Activated naive CD4-positive, alpha-beta T cell treated with anti-CD3 and anti-CD28 coated beads, Interleukin-2, amount 50 U/mL, for 72 hours (primary cell): ENCODE results near the gene TMEM150B. TPM values are rescaled to one million over a fixed set of nuclear protein-coding genes. Genes with fewer than 3 reads are reported as not detected.

Experiments used
- ATAC-seq, 2 donors: fragments of 150-1000 bp; cut with Tn5 transposase; 2 replicates each; pipeline ENCODE4 v1.10.0; 2021; ENCODE audit warnings: mild to moderate bottlenecking in 2 of 2, moderate library complexity in 2 of 2
- DNase-seq, 2 donors: peaks; one replicate each; pipeline ENCODE4 v3.0.0; 2021 to 2022; ENCODE audit warnings: low spot score in 2 of 2
- H3K27ac Mint-ChIP-seq, 2 donors: one replicate each; pipeline ENCODE4 v1.8.0; 2022; ENCODE audit warnings: mild to moderate bottlenecking in 2 of 2, mixed read lengths in 2 of 2
- H3K36me3 Mint-ChIP-seq, 2 donors: one replicate each; pipeline ENCODE4 v1.8.0; 2022; ENCODE audit warnings: mixed read lengths in 2 of 2
- H3K9me3 Mint-ChIP-seq, 2 donors: one replicate each; pipeline ENCODE4 v1.8.0; 2022; ENCODE audit warnings: mixed read lengths in 2 of 2
- total RNA-seq, 2 donors: library from RNA; stranded (reverse); gene quantifications; one replicate each; pipeline ENCODE4 v1.2.3, GENCODE V29; 2022

TMEM150B gene
- total RNA-seq, 2 donors from 2014 or later = not detected

GRCh38 chr19:55302318-55302703 lies 22.8 kb downstream of the TMEM150B start:
- H3K36me3 Mint-ChIP-seq = no peaks in the 10 kb centered on the region
- H3K27ac Mint-ChIP-seq = peak overlapping the region; percentile 80 to 92
- ATAC-seq = no peak
- no peaks in the 10 kb centered on the region for H3K9me3 Mint-ChIP-seq
- no peak for DNase-seq

DNA sequence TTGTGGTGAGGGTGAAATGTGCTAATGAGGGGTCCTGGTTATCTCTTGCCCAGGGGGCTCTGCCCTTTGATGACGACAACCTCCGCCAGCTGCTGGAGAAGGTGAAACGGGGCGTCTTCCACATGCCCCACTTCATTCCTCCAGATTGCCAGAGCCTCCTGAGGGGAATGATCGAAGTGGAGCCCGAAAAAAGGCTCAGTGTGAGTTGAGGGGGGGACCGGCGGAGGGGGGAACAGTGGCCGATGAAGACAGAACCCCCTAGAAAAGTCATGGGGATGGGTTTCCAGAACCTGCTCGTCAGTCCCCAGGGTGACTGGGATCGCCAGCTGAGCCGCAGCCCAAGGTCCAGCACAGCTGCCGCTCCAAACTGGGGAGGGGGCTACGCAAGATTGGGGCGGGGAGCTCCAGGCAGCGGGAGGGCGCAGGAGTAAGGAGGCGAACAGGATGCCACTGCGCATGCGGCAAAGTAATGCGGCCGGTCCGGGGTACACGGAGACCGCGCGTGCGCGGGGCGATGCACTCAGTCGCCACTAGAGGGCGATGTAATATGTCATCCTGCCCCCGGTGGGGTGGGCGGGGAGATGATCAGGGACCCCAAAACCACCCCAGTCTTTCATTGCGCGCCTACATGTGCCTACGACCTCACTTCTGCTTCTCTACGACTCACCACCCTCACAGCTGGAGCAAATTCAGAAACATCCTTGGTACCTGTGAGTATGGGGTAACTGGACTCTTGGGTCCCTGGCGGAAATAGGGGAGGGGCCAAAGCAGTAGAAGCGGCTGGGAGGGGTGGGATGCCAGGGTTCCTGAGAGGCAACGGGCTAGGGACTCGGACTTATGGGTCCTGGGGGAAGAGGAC lies 23.5 kb downstream of the TMEM150B start:
- H3K27ac Mint-ChIP-seq = peak overlapping the region; percentile 80 to 92
- DNase-seq = peak; percentile 93 to 99
- no peaks in the 10 kb centered on the region for H3K9me3 Mint-ChIP-seq
- ATAC-seq = peak; percentile 92 to 94
- H3K36me3 Mint-ChIP-seq = no peaks in the 10 kb centered on the region

- no peaks in the 10 kb centered on the region for H3K9me3 Mint-ChIP-seq
- H3K27ac Mint-ChIP-seq = no peak overlapping the region
- ATAC-seq = no peak
- H3K36me3 Mint-ChIP-seq = no peaks in the 10 kb centered on the region
- DNase-seq = no peak
Observed at GRCh38 chr19:55300886-55301458, 24.2 kb downstream of the TMEM150B start.

GRCh38 chr19:55299991-55300390 lies 25.1 kb downstream of the TMEM150B start:
- no peak overlapping the region for H3K27ac Mint-ChIP-seq
- H3K36me3 Mint-ChIP-seq = no peaks in the 10 kb centered on the region
- ATAC-seq (no peak), DNase-seq (no peak)
- H3K9me3 Mint-ChIP-seq = no peaks in the 10 kb centered on the region

- Mint-ChIP-seq H3K27ac (no peak overlapping the region), H3K9me3 (no peaks in the 10 kb centered on the region), H3K36me3 (no peaks in the 10 kb centered on the region)
- ATAC-seq (no peak), DNase-seq (no peak)
Observed at GRCh38 chr19:55297267-55297666, 27.9 kb downstream of the TMEM150B start.

DNA sequence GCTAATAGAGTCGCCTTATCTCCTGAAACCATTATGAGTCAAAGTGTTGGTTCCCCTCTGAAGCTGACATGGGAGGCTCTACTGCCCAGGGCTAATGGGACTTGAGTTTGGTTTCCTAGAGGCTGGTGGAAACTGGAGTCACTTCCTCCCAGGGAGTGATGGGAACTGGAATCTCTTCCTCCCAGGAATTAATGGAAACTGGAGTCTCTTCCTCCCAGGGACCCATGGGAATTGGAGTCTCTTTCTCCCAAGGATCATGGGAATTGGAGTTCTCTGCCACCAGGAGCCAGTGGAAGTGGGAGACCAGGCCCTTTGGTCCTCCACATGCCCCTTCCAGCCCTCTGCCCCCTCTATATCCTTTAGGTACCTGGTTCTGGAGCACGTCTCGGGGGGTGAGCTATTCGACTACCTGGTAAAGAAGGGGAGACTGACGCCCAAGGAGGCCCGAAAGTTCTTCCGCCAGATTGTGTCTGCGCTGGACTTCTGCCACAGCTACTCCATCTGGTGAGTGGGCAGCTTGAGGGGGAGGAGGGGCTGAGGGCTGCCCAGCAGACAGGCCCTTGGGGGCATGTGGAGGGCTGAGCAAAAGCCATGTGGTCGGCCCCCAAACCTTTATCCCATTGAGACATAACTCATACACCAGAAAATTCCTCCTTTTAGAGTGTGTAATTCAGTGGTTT lies 35.9 kb downstream of the TMEM150B start:
- no peak for DNase-seq
- Mint-ChIP-seq H3K9me3 (no peaks in the 10 kb centered on the region), H3K27ac (no peak overlapping the region), H3K36me3 (no peaks in the 10 kb centered on the region)
- no peak for ATAC-seq

GRCh38 chr19:55287361-55288079 lies 37.6 kb downstream of the TMEM150B start:
- DNase-seq (no peak), ATAC-seq (no peak)

DNA sequence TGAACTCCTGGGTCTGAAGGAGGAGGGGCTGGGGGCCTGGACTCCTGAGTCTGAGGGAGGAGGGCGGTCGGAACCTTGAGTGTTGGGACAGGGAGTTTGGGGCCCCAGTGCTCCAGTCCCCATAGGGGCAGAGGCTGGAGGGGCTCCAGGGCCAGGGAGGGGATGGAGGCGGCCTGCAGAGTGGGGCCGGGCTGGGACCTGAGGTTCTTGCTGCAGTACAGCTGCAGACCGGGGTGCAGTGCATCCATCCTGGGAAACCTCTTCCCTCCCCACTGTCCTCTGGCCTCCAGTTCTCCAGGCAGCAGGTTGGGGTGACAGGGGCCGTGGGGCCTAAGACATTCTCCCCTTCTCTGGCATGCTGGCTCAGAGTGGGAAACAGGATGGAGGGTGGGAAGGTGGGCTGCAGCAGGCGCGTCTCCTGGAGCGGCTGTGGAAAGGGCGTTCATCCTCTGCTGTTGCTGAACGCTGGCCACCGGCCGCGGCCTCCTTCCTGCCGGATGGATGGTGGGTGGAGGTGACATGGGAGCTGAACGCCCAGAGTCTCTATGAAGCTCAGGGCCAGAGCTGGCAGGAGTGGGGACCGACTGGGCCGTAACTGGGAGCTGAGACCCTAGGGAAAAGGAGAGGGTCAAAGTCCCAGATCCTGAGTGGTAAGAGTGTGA lies 39.8 kb downstream of the TMEM150B start:
- Mint-ChIP-seq H3K36me3 (no peaks in the 10 kb centered on the region), H3K9me3 (no peaks in the 10 kb centered on the region), H3K27ac (peak overlapping the region in 1 of 2 donors; percentile 51)
- ATAC-seq = no peak
- no peak for DNase-seq

More at GRCh38 chr19:55287361-55288079, 37.6 kb downstream of the TMEM150B start:
- no peaks in the 10 kb centered on the region for H3K36me3 Mint-ChIP-seq
- no peak overlapping the region for H3K27ac Mint-ChIP-seq
- H3K9me3 Mint-ChIP-seq = no peaks in the 10 kb centered on the region

- DNase-seq (no peak), ATAC-seq (no peak)
- H3K9me3 Mint-ChIP-seq = no peaks in the 10 kb centered on the region
- H3K27ac Mint-ChIP-seq = peak overlapping the region in 1 of 2 donors; percentile 51
- peaks cover 5 to 6% of the 10 kb centered on the region in 2 donors for H3K36me3 Mint-ChIP-seq
Observed at GRCh38 chr19:55284405-55285058, 40.6 kb downstream of the TMEM150B start.

DNA sequence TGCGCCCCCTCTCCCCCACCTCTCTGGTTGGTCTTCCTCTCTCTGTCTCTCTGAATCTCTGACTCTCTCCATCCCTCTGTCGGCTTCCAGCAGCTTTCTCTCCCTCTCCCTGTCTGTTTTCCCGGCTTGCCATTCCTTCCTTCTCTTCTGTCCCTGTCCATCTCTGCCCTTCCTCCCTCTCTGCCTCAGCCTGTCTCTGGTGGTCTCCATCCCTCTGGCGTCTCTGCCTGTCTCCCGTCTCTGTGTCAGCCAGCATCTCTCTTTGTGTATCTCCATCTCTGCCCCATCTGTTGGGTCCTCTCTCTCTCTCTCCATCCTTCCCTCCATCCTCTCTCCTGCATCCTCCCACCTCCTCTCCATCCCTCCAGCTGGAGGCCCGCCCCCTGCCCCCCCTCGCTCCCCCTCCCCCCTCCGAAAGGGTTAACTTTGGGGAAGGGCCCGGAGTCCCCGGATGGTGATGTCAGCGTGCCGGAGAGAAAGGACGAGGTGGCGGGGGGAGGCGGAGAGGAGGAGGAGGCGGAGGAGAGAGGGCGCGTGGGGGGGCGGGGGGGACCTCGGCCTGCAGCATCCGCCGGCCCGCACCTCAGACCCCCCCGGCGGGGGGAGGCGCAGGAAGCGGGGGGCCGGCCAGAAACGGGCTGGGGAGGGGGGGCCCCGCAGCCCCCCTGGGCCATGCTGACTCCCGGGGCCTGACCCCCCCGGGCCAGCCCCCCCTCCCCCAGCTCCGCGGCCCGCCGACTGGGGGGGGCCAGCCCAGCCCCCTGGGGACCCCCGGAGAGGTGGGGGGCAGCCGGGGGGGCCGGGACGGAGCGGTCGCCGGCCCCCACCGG lies 41.4 kb downstream of the TMEM150B start, which contains the start of gene BRSK1:
Gene BRSK1 (plus strand): TSS at position 450 of the 830 bp plus-strand sequence. CDS start 446 bp downstream, outside the sequence.
- Mint-ChIP-seq H3K9me3 (no peaks in the 10 kb centered on the region), H3K27ac (peak within 1 kb of the TSS; percentile 75 to 92), H3K36me3 (peaks cover 5 to 6% of the 10 kb centered on the region in 2 donors)
- ATAC-seq = no peak
- DNase-seq = peak in 1 of 2 donors; percentile 40

GRCh38 chr19:55279770-55280643 lies 45.1 kb downstream of the TMEM150B start, which contains the start of gene HSPBP1:
HSPBP1 (minus strand) TSS chr19:55280110; CDS start chr19:55279608, 502 bp downstream.
- H3K27ac Mint-ChIP-seq = peak within 1 kb of the TSS; percentile 86 to 100
- DNase-seq (peak; percentile 95 to 98), ATAC-seq (peak; percentile 91 to 92)
- H3K9me3 Mint-ChIP-seq = no peaks in the 10 kb centered on the region
- H3K36me3 Mint-ChIP-seq = peaks cover 5 to 13% of the 10 kb centered on the region in 2 donors

GRCh38 chr19:55279340-55279739 lies 45.8 kb downstream of the TMEM150B start:
- ATAC-seq (no peak), DNase-seq (no peak)
- no peaks in the 10 kb centered on the region for H3K9me3 Mint-ChIP-seq
- H3K27ac Mint-ChIP-seq = peak overlapping the region; percentile 86 to 100
- peaks cover 5 to 13% of the 10 kb centered on the region in 2 donors for H3K36me3 Mint-ChIP-seq

DNA sequence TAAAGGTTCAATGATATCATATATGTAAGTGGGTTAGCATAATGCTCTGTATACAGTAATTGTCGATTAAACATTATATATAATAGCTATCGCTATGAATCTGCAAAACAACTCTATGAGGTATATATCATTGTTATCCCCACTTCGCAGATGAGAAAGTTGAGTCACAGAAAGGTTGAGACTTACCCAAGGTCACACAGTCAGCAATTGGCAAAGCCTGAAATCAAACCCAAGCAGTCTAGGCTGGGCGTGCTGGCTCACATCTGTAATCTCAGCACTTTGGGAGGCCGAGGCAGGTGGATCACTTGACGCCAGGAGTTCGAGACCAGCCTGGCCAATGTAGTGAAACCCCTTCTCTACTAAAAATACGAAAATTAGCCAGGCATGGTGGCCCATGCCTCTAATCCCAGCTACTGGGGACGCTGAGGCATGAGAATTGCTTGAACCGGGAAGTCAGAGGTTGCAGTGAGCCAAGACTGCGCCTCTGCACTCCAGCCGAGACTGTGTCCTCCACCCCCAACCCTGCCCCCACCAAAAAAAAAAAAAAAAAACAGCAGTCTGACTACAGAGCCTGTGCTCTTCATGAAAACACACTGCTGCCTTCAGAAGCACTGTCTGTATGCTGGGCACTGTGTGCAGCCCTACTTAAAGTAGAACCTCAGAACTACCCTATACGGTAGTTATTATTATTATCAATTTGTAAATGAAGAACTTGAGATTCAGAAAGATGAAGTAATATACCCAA lies 46.6 kb downstream of the TMEM150B start:
- H3K27ac Mint-ChIP-seq = no peak overlapping the region

More for the DNA sequence above, 46.6 kb downstream of the TMEM150B start:
- no peak for ATAC-seq
- Mint-ChIP-seq H3K36me3 (peaks cover 5 to 16% of the 10 kb centered on the region in 2 donors), H3K9me3 (no peaks in the 10 kb centered on the region)
- DNase-seq = no peak
